ENCODE data around the gene RIOK3. TPM values are rescaled to one million over a fixed set of nuclear protein-coding genes. Genes with fewer than 3 reads are reported as not detected.
A peak's percentile ranks its signal among the peaks of the same experiment; 100 is the strongest.

Gene RIOK3
- total and polyA plus RNA-seq, 10 of the 15 experiments (the other 5 are each of a cell fraction or from before 2014, with no cell fraction given) = 18.0 to 87.5 (median 53.8) TPM

DNA sequence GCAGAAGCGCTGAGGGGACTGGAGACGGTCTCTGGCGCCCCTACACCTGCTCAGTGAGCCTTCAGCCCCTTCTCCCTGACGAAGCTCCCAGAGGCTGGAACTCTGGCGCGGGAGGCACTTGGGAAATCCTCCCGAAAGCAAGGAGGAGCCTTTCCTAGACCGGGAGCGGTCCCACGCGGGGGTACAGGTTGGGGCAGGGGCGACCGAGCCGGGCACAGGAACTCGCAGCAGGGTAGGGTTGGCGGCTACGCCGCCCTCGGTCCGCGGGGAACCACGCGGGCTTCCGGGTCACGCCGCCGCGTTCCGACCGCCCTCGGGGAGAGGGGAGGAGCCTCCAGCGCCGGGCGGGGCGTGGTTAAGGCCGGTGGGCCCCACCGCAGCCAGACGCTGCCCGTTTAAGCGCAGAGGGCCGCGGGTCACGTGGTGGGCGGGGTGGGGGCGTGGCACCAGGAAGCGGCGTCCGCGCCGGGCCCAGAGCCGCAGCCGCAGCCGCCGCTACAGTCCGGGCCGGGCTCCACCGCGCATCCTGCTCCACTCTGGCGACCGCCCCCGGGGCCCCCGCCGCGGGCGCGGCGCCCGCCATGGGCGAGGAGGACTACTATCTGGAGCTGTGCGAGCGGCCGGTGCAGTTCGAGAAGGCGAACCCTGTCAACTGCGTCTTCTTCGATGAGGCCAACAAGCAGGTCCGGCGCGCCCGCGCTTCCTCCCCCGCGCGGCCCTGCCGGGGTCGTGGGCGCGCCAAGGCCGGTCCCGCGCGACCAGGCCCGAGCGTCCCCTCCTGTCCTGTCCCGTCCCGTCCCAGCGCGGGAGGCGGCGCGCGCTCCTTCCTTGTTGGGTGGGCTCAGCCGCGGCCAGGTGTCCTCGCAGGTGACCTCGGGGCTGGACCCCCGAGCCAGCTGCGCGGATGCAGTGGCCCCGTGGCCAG lies 50.2 kb downstream of the RIOK3 start, which contains the start of gene RMC1 (continued):
- 0 out of 2 replicates have a peak, but pooled peaks have one; percentile 61 for TF ChIP-seq SIN3A (IDR thresholded peaks at IDR 0.05; ENCODE audit: low read depth, low read length)
- no peak for TF ChIP-seq PAX8 (IDR thresholded peaks at IDR 0.05)
- TF ChIP-seq, protein P1, sequence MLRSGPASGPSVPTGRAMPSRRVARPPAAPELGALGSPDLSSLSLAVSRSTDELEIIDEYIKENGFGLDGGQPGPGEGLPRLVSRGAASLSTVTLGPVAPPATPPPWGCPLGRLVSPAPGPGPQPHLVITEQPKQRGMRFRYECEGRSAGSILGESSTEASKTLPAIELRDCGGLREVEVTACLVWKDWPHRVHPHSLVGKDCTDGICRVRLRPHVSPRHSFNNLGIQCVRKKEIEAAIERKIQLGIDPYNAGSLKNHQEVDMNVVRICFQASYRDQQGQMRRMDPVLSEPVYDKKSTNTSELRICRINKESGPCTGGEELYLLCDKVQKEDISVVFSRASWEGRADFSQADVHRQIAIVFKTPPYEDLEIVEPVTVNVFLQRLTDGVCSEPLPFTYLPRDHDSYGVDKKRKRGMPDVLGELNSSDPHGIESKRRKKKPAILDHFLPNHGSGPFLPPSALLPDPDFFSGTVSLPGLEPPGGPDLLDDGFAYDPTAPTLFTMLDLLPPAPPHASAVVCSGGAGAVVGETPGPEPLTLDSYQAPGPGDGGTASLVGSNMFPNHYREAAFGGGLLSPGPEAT (IDR thresholded peaks at IDR 0.05; ENCODE audit: low read depth) = peak; percentile 81
- TF ChIP-seq CHD1 (IDR thresholded peaks at IDR 0.05; ENCODE audit: low read depth, low read length) = no peak
- peak; percentile 93 for TF ChIP-seq IKZF1 (conservative IDR thresholded peaks at IDR 0.05)
- TF ChIP-seq EZH2 (IDR thresholded peaks at IDR 0.05; ENCODE audit: borderline replicate concordance, control insufficient read depth, low read depth, low read length) = no peak
- TF ChIP-seq FOS (IDR thresholded peaks at IDR 0.05; ENCODE audit: borderline replicate concordance, extremely low read depth, insufficient read length) = no peak
- TF ChIP-seq POLR2AphosphoS5 (IDR thresholded peaks at IDR 0.05; ENCODE audit: low read length) = peak; percentile 93
- TF ChIP-seq, protein P2, sequence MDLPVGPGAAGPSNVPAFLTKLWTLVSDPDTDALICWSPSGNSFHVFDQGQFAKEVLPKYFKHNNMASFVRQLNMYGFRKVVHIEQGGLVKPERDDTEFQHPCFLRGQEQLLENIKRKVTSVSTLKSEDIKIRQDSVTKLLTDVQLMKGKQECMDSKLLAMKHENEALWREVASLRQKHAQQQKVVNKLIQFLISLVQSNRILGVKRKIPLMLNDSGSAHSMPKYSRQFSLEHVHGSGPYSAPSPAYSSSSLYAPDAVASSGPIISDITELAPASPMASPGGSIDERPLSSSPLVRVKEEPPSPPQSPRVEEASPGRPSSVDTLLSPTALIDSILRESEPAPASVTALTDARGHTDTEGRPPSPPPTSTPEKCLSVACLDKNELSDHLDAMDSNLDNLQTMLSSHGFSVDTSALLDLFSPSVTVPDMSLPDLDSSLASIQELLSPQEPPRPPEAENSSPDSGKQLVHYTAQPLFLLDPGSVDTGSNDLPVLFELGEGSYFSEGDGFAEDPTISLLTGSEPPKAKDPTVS (IDR thresholded peaks at IDR 0.05; ENCODE audit: low read depth, low read length) = no peak
- TF ChIP-seq, protein P3, sequence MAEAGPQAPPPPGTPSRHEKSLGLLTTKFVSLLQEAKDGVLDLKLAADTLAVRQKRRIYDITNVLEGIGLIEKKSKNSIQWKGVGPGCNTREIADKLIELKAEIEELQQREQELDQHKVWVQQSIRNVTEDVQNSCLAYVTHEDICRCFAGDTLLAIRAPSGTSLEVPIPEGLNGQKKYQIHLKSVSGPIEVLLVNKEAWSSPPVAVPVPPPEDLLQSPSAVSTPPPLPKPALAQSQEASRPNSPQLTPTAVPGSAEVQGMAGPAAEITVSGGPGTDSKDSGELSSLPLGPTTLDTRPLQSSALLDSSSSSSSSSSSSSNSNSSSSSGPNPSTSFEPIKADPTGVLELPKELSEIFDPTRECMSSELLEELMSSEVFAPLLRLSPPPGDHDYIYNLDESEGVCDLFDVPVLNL (IDR thresholded peaks at IDR 0.05; ENCODE audit: low read depth, low read length) = no peak
- TF ChIP-seq, protein P4, sequence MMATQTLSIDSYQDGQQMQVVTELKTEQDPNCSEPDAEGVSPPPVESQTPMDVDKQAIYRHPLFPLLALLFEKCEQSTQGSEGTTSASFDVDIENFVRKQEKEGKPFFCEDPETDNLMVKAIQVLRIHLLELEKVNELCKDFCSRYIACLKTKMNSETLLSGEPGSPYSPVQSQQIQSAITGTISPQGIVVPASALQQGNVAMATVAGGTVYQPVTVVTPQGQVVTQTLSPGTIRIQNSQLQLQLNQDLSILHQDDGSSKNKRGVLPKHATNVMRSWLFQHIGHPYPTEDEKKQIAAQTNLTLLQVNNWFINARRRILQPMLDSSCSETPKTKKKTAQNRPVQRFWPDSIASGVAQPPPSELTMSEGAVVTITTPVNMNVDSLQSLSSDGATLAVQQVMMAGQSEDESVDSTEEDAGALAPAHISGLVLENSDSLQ (IDR thresholded peaks at IDR 0.05) = no peak
- TF ChIP-seq, protein P5, sequence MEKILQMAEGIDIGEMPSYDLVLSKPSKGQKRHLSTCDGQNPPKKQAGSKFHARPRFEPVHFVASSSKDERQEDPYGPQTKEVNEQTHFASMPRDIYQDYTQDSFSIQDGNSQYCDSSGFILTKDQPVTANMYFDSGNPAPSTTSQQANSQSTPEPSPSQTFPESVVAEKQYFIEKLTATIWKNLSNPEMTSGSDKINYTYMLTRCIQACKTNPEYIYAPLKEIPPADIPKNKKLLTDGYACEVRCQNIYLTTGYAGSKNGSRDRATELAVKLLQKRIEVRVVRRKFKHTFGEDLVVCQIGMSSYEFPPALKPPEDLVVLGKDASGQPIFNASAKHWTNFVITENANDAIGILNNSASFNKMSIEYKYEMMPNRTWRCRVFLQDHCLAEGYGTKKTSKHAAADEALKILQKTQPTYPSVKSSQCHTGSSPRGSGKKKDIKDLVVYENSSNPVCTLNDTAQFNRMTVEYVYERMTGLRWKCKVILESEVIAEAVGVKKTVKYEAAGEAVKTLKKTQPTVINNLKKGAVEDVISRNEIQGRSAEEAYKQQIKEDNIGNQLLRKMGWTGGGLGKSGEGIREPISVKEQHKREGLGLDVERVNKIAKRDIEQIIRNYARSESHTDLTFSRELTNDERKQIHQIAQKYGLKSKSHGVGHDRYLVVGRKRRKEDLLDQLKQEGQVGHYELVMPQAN (conservative IDR thresholded peaks at IDR 0.05) = peak; percentile 97
- peak in 1 of 2 experiments; percentile 67; a peak in 1 of 3 replicates for TF ChIP-seq EGR1 (IDR thresholded peaks at IDR 0.05; ENCODE audit: borderline replicate concordance in 1 of 2, low read depth in 2 of 2, low read length in 2 of 2)
- TF ChIP-seq HDGF (IDR thresholded peaks at IDR 0.05) = no peak
- no peak for TF ChIP-seq MTA3 (IDR thresholded peaks at IDR 0.05; ENCODE audit: borderline replicate concordance, low read length)
- TF ChIP-seq, protein P6, sequence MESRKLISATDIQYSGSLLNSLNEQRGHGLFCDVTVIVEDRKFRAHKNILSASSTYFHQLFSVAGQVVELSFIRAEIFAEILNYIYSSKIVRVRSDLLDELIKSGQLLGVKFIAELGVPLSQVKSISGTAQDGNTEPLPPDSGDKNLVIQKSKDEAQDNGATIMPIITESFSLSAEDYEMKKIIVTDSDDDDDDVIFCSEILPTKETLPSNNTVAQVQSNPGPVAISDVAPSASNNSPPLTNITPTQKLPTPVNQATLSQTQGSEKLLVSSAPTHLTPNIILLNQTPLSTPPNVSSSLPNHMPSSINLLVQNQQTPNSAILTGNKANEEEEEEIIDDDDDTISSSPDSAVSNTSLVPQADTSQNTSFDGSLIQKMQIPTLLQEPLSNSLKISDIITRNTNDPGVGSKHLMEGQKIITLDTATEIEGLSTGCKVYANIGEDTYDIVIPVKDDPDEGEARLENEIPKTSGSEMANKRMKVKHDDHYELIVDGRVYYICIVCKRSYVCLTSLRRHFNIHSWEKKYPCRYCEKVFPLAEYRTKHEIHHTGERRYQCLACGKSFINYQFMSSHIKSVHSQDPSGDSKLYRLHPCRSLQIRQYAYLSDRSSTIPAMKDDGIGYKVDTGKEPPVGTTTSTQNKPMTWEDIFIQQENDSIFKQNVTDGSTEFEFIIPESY (IDR thresholded peaks at IDR 0.05) = no peak
- no peak for TF ChIP-seq TCF12 (IDR thresholded peaks at IDR 0.05; ENCODE audit: low read depth, low read length)
- TF ChIP-seq MTA2 (IDR thresholded peaks at IDR 0.05; ENCODE audit: low read depth) = no peak; the same call in 1 of the 2 replicates
- peak; percentile 83 for TF ChIP-seq SP1 (IDR thresholded peaks at IDR 0.05; ENCODE audit: low read depth, low read length)

Data from GM12878 (cell line).